ENCODE measurements around the gene SH2D6. TPM values are rescaled to one million over a fixed set of nuclear protein-coding genes. Genes with fewer than 3 reads are reported as not detected.
"Not testable (repeated sequence)": the region's sequence is repeated elsewhere in the genome, so short reads cannot be mapped to it uniquely, and the experiment has no call there.

SH2D6 gene
- total RNA-seq, 1 experiment from 2014 or later = not detected

DNA sequence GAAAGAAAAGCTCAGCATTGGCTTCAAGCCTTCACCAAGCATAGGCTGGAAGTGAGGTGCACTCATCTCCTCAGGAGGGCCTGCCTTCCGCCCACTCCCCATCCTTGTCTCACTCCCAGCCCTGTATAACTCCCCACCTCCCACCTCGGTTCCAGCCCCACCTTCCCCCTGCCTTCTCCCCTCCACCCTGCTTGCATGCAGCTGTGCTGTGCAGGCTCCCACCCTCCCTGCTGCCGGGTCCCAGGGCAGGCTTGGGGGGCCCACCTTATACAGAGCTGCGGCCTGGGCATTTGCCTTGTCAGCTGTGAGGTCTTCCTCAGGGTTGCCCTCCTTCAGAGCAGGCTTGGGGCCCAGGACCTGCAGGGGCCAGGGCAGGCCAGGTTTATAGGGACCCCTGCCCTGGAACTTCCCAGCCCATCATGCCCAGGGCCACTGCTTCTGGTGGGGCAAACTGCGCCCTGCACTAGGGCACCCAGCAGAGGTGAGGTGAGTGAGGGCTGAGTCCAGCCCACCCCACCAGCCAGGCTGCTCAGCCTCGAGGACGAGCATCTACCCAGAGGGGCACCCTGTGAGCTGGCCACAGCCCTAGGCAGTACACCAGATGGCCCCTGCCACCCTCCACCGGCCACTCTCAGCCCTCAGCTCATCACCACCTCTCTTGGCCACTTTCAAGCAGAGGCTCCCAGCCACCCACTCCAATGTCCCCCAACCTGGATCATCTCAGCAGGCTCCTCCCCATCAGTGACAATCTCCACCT lies 19.9 kb upstream of the SH2D6 start:
- no peak for DNase-seq (ENCODE audit: low read depth)

DNA sequence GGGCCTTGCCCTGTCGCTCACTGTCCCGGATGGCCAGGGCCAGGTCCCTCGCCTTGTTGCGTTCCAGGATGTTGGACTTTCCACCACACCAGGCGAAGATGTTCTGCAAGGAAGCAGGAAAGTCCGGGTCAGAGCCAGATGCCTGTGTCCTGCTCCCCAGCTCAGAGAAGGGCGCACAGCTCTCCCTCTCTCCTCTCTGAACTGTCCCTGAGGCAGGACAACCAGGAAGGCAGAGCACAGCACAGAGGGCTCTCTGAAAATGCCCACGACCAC lies 19.4 kb upstream of the SH2D6 start:
- DNase-seq (ENCODE audit: low read depth) = no peak

DNA sequence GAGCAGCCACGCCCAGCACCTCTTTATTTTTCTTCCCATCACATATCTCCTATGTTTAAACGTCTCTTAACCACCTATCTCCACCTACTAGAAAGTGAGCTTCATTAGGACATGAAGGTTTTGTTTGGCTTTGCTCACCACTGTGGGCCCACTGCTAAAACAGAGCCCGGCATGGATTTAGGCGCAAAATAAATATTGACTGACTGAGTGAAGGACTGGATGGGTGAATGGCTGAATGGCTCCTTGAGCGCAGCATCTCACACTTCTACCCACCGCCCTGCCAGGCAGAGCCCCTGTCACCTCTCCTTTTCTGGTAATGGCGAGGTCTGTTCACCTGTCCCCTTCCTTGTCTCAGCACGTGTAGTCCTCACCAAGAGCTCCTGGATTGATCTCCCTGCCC lies 18.5 kb upstream of the SH2D6 start:
- DNase-seq (ENCODE audit: low read depth) = no peak

DNA sequence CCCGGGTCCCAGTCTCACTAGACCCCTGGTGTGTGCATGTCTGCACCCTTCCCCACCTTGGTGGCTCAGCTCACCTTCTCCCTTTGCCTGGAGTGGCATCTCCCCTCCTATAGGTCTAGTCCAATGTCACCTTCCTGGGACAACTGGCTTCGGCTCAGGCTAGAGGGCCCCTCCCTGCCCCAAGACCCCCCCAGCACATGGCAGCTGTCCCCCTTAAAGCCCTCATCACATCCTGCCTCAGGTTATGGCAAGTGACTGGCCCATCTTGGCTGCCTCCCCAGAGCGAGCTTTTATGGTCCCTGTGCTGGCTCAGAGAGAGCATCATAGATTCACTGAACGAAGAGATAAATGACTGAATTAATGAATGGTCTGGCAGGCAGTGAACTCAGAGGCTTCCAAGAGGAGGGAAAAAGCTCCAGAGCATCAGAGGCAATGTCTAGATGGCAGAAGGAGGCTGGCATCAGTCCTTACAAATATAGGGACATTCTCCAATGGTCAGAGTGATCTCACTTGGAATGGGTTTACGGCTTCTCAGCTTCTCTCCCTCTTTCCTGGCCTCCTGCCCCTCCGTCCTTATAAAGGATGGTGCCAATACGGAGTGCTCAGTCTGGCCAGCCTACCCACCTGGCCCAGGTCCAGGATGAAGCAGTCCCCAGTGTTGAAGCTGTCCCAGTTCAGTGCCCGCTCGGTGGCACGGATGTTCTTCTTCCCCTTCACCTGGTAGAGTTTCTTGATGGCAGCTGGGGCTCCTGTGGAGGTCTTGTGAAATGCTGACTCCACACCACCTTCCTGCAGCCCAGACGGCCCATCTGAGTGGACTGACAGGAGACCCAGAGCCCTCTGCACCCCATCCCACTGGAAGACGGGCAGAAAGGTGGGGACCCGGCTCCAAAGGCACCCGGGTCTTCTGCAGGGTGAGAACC lies 17.7 kb upstream of the SH2D6 start:
- no peak for DNase-seq (ENCODE audit: low read depth)

DNA sequence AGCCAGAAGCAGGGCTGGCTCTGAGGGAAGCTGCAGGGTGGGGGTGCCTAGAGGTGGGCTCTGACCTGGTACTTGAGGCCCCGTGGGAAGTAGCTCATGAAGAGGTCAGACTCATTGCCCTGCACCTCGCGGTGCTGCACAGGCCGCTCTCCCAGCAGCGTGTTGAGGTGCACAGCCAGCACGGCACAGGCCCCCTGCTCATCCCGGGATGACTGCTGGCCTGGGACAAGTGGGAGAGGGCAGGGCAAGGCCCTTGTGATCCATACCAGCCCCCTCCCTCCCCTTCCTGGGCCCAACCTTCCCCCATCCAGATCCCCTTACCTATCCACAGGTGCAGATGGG lies 17.1 kb upstream of the SH2D6 start:
- no peak for DNase-seq (ENCODE audit: low read depth)

DNA sequence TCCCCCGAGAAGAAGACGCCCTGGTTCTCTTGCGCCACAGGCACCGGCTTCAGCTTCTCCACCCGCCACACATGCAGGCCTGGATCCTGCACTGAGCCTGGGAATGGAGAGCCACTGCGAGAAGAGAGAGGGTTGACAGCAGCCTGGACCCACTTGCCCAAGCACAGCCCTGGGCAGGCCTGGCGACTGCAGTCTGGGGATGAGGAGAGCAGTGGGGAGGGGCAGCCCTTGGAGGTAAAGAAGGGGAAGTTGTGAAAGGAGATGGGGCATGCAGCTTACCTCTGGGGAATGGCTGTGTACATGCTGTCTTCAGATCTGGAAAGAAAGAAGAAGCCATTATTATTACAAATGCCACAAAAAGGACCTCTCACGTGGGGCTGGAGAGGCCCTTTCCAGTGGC lies 16.7 kb upstream of the SH2D6 start:
- DNase-seq (ENCODE audit: low read depth) = no peak

DNA sequence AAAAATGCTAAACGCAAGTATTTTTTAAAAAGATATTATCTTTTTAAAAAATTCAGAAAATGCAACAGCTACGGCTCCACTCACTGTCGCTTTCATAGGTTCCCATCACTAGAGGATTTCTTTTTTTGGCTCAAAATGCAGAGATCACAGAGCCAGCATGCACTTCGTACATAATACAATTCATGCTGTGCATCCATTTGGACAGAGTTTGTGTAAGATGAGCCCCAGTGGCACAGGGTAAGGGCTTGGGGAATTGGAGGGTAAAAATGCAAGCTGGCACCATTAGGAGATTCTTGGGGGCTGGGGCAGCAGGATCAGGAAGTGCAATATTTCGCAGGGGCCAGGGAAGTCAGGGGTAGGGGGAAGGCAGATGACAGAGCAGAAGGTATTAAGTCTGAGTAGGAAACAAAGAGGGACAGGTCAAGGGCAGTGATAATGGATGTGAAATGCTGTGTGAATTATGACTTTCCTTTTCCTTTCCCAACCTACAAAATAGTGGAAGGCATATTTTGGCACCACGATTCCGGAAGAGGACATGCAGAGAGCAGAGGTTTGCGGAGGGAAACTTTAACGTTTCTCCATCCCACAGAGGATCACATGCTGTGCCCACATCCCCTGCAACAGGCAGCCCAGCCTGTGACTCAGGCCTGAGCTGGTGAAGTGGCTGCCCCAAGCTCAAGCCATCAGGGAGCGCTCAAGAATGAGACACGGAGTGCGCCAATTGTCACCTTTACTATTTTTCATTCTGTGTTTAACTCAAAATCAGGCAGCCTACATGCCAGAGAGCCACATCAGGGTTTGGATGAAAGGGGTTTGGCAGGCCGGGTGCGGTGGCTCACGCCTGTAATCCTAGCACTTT lies 13.1 kb upstream of the SH2D6 start:
- DNase-seq (ENCODE audit: low read depth) = peak; percentile 65

DNA sequence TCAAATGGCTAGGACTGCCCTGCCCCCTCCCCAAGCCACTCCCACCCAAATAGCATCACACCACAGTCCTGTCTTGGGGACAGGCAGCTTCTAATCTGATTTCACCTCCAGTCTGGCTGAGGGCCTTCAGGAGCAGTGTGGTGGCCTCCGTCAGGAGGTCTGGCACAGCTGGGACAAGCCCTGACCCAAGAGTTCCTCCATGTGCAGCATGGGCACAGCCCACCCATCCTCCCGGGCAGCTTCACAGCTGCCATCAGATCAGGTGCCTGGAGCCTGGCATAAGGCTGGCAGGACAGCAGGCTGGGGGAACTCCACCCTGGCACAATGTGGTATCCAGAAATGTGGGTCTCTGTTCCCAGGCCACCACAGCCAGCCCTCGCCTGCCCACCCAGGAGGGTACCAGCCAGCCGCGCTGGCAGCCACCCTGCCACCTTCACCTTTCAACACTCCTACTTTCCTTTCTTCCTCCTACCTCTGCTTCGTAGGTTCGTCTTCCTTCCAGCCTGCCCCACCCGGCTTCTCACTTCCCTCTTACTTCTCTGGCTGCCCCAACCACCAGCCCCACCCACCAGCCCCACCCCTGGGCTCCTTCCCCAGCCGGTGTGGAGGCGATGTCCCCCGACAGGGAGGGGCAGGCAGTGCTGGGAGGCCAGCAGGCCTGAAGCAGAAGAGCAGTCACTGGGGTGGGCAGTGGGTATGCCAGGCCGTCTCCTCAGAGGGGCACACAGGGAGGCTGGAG lies 8.5 kb upstream of the SH2D6 start, which contains the start of gene CAPG:
Gene CAPG, minus strand, starts transcription at position 522 of the 739 bp plus-strand sequence. CDS start 8,221 bp downstream, outside the sequence.
- DNase-seq (ENCODE audit: low read depth) = no peak

DNA sequence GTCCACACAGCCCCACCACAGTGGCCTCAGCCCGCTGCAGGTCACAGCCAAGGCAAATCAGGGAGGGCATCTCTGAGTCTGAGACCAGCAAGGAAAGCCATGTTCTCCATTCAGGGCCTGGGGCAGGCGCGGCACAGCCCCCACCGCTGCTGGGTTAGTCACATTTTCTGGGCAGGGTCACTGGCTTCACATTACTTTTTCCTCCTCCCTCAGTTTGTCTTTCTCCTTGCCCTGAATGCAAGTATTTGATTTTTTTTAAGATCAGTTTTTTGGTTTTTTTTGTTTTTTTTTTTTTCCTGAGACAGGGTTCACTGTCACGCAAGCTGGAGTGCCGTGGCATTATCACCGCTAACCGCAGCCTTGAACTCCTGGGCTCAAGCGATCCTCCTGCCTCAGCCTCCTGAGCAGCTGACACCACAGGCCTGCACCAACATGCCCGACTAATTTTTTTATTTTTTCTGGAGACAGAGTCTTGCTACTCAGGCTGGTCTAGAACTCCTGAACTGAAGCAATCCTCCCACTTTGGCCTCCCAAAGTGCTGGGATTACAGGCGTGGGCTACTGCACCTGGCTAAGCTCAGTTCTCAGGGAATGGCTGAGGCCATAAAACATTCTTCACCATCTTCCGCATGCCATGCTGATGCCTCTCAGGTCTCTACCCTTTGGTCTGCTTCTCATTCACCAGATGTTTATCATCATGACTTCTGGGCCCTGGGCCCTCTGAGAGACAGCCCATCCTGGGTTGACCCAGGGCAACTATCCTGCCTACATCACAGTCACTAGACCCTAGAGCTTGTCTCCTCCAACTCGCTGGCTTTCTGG lies 7.7 kb upstream of the SH2D6 start:
- DNase-seq (ENCODE audit: low read depth) = no peak

DNA sequence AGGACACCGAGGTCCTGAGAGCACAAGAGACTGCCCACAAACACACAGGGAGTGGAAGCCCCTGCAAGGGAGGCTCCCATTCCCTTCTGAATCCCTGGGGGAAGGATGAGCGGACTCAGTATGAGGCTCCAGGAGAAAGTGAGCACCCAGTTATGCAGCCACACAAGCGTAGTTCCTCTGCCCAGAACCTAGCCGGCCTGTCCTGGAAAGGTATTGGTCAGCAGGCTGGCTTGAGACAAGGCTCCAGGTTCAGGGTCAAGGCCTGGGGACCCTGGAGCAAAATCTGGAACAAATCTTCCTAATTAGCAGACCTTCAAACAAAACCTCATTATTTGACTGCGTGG lies 7.1 kb upstream of the SH2D6 start:
- no peak for DNase-seq (ENCODE audit: low read depth)

DNA sequence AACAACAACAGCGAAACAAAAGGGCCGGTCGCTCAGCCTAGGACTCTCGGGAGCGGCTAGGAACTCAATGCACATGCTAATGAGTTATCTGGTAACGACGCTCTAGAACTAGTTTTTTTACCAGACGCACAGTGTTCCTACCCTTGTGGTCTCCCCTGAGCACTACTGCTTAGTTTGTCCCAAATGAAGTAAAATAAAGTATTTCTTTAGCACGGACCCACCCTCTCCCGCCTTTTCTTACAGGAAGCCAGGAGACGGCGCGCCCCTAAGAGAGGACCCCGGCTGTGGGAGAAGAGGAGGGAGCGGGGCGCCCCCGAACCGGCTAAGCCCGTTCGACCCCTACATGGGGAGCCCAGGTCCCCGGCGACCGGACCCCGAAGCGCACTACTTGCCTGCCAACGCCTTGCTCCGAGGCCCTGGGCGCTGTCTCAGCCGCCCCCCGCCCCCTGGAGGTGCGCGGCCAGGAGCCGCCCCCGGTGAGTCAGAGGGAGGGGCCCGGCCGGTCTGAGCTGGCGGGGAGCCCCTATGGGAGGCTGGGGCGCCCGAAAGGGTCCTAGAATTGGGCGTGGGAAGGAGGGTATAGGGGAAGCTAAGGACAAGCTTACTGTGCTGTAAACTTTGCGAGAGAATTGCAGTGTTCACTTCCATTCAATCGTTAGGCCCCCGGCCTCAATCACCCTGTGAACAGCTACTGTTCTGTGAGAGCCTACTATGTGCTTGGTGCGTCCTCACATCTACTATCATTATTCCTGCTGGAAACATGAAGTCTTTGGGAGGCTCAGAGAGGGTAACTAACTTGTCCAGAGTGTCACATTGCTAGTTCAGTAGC lies 4.7 kb upstream of the SH2D6 start:
- DNase-seq (ENCODE audit: low read depth) = peak; percentile 48

DNA sequence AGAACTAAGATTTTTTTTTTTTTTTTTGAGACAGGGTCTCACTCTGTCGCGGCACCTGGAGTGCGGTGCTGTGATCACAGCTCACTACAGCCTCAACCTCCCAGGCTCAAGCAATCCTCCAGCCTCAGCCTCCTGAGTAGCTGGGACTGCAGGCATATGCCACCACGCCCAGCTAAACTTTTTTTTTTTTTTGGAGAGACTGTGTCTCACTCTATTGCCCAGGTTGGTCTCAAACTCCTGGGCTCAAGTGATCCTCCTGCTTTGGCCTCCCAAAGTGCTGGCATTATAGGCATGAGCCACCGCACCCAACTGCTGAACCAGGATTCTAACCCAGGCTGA lies 4.1 kb upstream of the SH2D6 start:
- not testable (repeated sequence) for DNase-seq (ENCODE audit: low read depth)

DNA sequence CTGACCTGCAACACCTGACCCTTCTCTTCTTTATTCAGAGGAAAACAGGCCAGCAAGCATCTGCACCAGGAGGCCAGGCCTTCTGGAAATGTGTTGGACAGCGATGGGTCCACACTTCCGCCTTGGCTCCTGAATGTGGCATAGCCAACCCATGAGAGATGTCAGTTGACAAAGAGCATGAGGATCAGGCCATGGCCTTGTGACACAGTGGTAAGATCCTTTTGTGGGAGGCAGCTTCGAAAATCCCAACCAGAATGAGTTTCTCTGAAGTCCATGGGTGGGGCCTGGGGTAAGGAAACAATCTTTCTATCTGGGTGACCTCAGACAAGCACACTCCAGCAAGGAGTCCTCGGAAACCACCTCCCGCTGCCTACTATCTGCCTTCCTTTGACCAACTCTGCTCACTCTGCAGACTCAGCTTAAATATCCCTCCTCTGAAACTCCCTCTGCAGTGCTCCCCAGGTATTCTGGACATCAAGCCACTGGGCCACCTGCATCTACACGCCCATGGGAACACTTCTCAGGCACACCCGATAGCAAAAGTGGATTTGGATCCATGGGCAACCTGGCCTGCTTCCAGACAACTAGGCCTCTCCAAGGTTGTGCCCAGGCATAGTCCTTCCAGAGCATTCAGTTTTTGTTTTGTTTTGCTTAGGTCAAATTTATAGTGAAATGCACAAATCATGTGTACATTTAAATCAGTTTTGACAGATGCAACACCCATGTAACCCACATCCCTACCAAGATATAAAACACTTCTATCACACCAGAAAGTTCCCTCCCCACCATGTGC lies 3.6 kb upstream of the SH2D6 start:
- DNase-seq (ENCODE audit: low read depth) = no peak

DNA sequence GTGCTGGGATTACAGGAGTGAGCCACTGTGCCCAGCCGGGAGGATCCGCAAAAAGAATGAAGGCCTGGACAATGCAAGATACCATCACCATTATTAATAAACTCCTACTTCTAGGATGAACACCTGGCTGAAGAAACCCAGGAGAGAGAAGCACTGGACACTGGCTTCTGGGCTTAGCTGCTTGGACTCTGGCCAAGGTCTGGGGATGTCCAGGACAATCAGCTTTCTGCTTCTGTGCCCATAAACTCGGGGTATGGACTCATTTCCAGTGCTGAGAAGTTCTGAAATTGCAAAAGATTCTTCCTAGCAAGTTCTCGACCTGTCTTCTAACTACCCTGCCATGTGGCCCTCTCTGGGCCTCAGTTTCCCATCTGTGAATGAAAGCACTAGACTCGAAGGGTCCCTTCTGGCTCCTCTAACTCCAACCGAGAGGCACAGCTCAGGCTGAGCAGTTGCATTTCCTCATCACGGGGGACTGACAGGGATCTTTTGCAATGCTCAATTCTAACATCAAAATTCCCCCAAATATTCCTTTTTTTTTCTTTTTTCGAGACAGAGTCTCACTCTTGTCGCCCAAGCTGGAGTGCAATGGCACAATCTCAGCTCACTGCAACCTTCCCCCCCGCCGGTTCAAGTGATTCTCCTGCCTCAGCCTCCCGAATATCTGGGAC lies 2.4 kb upstream of the SH2D6 start:
- no peak for DNase-seq (ENCODE audit: low read depth)

DNA sequence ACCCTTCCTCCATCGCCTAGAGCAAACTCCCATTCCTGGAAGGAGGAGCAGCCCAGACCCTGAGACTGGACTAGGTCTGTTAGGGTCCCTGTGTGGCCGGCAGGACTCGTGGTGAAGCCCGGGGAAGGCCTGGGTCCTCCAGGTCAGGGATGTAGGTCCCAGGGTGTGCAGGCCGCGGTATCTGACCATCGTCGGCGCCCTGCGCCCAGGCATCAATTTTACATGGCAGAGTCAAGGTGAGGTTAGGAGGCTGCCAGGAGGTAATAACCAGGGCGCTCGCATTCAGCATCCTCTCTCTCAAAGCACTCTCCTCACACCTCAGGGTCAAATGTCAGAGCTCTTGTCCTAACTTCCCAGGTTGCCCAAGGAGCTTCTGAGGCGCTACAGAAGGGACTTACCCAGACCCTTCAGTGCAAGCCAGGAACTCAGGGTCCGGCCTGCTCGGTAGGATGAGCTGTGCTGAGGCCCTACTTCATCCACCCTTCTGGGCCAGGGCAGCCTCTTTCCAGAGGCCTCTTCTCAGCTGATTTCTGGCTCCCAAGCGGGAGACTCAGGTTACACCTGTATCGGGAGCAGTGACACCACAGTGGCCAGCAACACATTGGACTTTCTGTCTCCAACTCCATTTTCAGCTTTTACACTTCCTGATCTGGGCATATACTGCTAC lies 628 bp downstream of the SH2D6 start:
- no peak for DNase-seq (ENCODE audit: low read depth)

DNA sequence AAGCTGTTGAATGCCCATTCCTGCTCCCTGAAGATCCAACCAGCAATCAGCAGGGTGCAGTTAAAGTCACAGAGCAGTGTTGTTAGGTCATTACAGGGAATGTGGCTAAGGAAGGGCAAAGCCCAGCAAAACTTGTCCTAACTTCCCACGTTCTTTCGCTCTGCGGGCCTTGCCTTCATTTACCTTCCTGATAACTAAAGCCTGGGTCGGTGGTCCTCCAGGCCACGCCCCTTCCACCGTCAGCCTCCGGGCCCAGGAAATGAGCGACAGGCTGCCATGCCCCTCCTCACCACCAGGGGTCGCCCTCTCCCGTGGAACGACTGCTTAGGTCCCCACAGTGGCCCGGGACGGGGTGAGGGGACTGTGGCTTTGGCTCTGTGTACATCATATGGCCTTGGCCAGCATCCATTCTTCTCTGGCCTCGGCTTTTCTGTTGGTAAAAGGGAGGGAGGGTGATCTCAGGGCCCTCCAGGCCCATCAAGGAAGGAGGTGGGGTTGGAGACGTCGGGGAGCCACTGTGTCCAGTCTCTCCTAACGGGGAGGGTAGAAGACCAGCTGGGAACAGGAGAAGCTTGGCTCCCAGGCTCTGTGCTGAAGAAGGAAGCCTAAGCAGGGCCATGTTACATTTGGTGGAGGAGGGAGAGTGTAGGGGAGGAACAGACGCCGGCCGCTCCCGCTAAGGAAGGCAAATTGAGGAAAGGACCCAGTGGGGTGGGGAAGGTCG lies 2.2 kb downstream of the SH2D6 start:
- DNase-seq (ENCODE audit: low read depth) = peak; percentile 73

Data from M059J (cell line).